HG03565 (cell line): Measurements from ENCODE around the gene TNF.
A peak's percentile ranks its signal among the peaks of the same experiment; 100 is the strongest.
"Not testable (repeated sequence)": the region's sequence is repeated elsewhere in the genome, so short reads cannot be mapped to it uniquely, and the experiment has no call there.

ENCODE experiments used
- ATAC-seq: cut with Tn5 transposase; IDR thresholded peaks from one replicate; pipeline ENCODE4 v1.9.1; 2021; ENCODE audit warnings: mild to moderate bottlenecking, moderate library complexity; ENCODE audit not compliant: unreplicated experiment

The TNF gene

DNA sequence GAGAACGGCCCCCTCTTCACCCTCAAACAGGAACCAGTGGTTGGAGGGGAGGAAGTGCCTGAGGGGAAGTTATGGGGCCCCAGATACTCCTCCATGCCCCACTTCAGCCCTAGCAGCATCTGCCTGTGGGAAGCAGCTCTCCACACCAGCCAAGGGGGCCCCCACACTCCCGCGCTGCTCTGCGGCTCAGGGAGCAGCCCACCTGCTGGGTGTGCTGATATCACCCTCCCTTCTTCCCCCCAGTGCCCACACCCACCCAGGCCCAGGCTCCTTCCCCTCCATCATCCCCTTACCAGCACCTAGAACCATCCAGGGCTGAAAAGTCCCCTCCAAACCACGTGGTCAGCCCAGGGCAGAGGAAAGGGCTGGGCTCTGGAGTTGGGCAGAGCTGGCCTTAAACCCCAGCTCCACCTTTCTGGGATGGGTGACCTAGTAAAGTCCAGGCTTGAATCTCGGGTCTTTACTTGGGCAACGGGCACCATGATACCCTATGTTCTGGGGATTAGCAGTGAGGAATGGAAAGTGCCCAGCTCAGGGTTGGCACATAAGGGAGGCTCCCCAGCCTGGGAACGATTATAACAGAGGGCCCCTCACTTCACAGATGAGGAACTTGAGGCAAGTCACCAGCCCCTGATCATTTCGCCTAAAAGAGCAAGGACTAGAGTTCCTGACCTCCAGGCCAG lies 11.4 kb downstream of the TNF start:
- no peak for ATAC-seq

DNA sequence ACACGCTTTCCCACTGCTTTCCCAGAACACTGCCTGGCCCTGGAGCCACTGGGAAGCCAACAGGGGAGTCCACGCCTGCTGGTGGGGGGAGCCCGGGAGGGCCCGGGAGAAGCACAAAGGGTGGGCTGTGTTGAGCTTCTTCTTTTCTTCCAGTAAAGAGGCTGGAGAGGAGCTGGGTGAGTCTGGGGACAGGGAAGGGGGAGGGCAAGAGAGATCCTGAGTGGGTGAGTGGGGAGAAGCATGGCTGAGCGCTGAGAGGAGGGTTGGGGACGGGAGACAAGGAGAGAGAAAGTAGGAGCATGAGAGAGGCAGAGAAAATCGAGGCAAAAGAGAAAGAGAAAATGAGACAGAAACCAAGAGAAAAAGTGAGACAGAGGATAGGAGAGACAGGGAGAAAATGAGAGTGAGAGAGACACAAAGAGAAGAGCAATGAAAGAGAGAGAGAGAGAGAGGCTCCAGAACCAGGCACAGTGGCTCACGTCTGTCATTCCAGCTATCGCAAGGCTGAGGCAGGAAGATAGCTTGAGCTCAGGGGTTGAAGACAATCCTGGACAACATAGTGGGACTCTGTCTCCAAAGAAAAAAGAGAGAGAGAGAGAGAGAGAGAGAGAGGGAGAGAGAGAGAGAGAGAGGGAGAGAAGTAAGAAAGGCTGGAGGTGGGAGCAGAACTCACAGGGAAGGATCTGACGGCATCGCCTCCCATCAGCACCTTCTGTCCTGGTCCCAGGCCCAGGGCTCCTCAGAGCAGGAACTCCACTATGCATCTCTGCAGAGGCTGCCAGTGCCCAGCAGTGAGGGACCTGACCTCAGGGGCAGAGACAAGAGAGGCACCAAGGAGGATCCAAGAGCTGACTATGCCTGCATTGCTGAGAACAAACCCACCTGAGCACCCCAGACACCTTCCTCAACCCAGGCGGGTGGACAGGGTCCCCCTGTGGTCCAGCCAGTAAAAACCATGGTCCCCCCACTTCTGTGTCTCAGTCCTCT lies 12.7 kb downstream of the TNF start:
- ATAC-seq = no peak

DNA sequence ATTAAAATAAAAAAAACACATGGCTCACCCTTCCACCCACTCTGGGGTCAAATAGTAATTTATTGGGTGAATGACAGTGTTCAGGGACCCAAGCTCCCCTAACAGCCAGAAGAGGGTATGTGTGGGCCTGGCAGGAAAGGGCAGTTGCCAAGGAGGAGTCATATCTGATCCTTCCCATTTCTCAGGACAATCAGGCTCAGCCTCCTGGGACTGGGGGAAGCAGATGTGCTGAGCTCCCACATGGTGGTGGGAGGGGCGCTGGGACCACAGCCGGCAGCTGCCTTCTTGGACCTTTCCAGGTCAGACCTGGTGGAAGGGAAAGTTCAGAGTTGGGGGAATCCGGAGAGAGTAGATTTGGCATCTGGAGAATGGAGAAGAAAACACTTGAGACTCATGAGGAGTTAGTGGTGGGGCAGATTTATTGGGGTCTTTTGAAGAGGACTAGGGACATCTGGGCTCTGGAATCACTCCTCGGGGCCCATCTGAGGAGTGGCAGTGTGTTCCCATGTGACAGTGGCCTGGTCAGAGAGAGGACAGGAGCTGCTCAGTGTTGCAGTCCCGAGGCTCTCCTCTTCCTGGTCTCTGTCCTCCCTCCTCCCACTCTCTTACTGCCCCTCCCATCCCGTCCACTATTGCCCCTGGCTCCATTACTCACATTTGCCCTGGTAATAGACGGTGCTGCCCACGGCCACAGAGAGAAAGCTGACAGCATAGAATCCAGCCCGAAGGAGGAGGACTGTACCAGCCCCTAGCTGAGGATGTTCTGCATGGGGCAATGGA lies 13.7 kb downstream of the TNF start:
- ATAC-seq = no peak

DNA sequence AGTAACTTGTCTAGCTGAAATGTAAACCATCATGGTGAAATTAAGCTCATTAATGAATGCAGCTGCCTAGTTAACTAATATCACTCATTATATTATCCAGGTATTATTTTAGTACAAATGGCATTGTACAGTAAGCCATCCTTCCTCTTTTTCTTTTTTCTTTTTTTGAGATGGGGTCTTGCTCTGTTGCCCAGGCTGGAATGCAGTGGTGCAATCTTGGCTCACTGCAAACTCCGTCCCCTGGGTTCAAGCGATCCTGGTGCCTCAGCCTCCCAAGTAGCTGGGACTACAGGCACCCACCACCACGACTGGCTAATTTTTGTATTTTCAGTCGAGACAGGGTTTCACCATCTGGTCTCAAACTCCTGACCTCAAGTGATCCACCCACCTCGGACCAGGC lies 15.3 kb downstream of the TNF start:
- ATAC-seq = not testable (repeated sequence)

DNA sequence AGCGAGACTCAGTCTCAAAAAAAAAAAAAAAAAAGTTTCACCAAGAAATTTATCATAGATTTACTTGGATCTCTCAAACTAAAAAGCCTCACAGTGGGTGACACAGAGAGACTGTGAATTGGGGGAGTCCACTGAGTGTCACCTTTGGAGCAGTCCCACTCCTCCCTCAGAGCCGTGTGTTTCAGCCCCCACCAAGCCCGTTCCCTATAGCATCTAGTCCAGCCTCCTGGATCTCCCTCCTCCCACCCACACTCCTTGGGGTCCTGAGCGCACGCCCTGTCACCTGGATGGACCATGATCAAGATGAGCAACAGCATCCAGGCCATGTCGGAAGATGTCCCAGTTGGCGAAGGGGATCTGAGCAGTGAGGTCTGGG lies 17.0 kb downstream of the TNF start:
- ATAC-seq = no peak

DNA sequence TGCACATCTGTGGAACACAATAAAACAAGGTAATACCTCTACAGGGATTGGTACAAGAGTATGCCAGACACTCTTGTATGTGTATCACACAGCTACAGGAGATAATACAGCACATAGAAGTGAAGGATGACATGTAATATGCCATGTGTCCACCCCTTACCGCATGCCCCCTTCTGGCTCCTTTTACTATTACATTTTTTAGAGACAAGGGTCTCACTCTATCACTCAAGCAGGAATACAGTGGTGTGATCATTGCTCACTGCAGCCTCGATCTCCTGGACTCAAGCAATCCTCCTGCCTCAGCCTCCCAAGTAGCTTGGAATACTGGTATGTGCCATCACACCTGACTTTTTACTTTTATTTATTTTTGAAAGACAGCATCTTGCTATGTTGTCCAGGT lies 21.6 kb downstream of the TNF start:
- ATAC-seq = no peak

DNA sequence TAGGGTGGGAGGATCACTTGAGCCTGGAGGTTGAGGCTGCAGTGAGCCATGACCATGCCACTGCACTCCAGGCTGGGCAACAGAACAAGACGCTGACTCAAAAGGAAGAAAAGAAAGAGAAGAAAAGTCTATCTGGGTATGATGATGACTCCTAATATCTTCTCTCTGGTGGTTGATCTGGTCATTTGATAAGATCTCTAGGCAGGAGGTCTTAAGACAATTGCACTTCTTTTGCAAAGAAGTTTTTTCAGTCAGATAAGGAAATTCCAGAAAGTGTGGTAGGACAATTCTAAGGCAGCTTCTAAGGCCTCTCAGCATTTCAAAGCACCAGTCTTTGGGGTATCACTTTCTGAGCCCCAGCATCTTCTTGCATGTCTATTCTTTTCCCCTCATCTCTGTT lies 32.0 kb downstream of the TNF start:
- no peak for ATAC-seq

DNA sequence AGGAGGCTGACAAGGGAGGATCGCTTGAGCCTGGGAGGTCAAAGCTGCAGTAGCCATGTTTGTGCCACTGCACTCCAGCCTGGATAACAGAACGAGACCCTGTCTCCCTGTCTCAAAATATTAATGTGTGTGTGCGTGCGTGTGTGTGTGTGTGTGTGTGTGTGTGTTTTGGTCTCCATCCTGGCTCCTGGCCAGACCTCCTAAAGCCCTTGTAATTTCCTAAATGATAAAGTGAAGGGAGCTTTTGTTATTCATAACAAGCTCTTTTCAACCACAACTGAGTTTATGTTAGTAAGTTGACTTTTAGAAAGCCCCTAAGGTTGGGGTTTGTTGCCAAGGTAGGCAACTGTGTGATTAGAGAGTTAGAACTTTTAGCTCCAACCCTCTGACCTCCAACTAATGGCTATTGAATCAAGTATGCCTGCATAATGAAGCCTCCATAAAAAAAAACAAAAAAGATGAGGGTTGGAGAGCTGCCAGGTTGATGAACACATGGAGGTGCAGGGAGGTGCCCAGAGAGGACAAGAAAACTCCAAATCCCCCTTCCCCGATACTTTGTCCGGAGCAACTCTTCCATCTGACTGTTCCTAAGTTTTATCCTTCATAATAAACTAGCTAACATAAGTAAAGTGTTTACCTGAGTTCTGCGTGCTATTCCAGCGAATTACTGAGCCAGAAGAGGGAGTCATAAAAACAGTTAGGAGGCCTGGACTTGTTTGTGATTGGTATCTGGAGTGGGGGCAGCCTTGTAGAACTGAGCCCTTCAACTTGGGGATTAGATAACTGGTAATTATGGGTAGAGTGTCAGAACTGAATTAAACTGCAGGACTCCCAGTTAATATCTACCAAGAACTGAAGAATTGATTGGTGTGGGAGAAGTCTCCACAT lies 34.4 kb downstream of the TNF start:
- ATAC-seq = no peak

DNA sequence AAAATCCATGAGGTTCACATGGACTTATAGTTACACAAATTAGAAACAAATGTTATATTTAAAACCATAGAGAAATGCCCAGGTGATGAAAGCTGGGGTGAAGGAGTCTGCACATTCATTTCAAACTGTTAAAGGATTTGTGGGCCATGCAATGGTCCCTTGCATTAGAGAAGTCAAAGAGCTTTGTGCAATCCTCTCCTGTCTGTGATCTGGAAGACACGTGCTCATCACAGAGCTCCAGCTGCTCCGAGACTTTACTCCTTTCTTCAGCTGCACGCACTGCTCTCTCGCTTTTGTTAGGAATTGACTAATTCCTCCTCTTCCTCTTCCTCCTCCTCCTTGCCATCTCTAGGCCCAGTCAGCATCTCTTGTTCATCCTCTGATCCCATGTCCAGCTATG lies 35.6 kb downstream of the TNF start:
- no peak for ATAC-seq

DNA sequence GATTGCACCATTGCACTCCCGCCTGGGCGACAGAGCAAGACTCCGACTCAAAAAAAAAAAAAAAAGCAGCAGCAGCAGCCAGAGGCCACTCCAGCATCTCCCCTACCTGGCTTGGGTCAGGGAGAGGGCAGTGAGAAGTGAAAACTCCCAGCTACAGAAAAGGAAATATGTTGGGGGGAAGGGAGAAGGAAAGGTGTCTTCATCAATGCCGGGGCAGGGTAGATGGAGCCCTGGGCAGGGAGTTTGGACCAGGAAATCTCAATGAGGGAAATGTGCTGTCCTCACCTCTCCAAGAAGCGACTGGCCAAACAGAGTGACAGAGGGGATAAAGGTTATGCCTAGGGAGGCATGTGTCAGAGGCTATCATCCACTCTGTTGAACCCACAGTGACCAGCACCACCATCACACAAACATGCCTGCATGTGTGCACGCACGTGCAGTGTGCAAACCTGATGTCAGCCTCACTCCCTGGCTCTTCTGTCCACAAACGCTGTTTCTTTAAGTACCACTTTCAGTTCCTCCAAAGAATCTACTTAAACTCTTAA lies 38.8 kb downstream of the TNF start:
- ATAC-seq = no peak

DNA sequence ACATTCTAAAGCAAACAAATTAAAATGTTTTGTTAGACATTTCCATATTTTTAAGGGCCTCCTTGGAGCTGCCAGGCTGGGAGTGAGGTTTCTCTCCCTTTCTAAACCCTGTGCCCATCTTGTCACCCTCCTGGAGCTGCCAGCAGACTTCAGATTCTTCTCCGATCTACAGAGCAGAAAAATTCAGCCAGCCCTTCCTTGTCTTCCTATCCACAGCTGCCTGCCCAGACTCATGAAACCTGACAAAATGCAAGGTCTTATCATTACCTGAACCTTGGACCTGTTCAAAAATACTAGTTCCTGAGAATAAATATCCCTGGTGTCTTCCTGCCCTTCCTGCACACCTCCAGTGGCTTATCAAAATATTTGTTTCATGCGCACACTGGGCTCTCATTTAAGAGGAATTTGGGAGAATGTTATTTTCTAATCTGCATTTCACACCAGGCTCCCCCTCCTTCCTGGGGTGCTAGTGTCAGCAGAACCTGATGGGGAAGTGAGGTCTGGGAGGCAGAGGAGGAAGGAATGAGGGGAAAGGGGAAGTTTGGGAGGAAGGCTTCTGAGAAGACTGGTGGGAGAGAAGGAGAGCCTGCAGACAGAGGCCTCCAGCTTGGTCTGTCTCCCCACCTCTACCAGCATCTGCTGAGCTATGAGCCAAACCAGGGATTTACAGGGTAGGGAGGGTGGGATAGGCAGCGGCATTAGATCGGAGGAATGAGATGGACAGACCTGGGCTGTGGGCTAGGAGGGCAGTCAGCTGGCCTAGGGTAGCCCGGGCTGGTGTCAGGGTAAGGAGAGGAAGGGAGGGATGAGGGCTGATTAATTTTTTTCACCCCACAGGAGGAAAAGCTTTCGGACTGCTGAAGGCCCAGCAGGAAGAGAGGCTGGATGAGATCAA lies 39.6 kb downstream of the TNF start, which contains the start of gene AIF1:
TSS of gene AIF1 (plus strand) at position 551 of the 895 bp plus-strand sequence. CDS start at position 647, 96 bp downstream.
- no peak for ATAC-seq

DNA sequence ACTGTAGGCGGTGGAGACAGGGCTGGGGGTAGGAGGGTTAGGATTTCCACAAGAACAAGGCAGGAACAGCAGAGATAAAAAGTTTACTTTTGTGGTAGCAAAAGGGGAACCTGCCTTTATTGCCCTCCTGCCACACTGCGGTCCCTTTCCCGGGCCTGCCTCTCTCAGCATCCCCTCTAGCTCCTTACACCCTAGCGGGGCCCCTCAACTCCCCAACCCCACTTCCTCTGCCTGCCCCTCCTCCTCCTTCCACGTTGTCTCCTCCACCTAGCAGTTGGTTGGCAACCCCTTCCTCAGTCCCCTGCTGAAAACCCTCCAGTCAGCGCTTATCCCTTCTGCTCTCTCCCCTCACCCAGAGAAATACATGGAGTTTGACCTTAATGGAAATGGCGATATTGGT lies 40.4 kb downstream of the TNF start:
- ATAC-seq = no peak

DNA sequence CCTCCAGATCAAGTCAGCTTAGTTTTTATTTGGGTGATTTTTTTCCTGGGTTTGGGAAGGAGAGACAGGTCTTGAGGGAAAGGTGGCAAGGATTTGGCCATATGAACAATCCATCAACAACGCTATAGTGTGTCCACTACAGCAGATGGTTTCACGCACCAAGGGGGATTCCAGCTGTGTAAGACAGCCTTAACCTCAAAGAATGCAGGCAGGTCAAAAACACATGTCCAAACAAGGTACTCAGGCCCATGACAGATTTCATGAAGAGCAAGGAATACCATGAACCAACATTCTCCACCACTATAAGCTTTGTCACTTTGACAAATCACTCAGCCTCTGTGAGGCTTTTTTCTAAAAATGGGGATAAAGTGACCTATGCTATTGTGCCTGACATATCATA lies 41.6 kb downstream of the TNF start:
- no peak for ATAC-seq

DNA sequence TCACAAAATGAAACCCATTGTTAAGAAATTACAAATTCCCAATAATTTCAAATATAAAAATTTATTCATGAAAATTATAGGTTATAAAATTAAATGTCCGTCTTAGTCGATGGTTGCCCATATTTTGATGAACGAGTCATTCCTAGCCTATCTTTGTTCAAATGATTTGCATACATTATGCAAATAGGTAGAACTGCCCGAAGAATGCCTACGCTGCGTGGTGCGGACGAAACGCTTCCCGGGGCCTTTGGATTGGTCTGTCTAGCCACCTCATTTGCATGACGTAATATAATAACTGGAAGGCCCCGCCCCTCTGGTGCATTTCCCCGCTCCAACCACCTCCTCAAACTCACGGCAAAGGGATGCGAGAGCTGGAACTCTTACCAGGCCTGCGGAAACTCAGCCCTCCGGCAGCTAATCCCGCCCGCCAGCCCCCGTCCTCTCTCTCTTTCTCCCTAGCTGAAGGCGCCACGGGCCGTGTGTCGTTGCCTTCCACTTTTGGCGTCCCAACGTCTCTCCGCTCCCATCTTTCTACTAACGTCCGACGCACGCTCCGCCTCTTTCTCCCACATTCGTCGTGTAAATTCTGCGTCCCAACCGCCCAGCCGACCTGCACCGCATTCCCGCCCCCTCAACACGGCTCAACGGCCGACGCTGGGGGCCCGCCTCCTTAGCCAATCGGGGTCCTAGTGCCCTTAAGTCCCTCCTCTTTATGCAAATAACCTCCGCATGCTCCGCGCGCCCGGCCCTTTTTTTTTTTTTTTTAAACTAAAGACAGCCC lies 44.6 kb downstream of the TNF start:
- ATAC-seq = peak; percentile 76

DNA sequence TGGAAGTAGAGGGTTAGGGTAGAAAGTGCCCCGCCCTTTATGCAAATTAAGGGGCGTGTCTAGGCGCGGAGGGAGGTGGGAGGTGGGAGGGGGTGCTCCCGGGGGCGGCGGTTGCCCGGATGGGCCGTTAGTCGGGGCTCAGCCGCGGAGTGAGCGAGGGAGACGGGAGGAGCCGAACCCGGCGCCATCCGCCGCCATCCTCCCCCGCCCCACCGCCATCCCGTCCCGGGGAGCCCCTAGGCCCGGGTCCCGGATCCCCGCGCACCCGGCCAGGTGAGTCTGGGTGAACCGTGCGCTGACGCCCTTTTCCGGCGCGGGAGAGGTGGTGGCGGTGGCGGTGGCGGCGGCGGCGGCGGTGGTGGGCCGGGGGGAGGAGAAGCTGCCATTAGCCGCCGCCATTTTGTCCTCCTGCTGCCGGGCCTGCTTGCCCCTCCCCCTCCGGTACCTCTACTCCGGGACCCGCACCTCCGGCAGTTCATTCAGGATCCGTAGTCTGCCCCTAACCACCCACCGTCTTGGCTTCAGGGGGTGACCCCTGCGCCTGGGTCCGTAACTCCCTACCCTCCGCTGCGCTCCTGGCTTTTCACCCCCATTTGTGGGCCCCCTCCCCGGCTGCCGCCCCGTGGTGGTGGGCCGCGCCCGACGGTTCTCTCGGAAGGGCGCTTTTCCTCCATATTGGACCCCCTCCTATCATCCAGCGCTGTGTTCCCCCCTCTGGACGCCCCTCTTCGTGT lies 45.4 kb downstream of the TNF start, which contains the start of gene PRRC2A:
TSS of gene PRRC2A (plus strand) at position 130 of the 734 bp plus-strand sequence. CDS start 2,075 bp downstream, outside the sequence.
- peak; percentile 14 for ATAC-seq

DNA sequence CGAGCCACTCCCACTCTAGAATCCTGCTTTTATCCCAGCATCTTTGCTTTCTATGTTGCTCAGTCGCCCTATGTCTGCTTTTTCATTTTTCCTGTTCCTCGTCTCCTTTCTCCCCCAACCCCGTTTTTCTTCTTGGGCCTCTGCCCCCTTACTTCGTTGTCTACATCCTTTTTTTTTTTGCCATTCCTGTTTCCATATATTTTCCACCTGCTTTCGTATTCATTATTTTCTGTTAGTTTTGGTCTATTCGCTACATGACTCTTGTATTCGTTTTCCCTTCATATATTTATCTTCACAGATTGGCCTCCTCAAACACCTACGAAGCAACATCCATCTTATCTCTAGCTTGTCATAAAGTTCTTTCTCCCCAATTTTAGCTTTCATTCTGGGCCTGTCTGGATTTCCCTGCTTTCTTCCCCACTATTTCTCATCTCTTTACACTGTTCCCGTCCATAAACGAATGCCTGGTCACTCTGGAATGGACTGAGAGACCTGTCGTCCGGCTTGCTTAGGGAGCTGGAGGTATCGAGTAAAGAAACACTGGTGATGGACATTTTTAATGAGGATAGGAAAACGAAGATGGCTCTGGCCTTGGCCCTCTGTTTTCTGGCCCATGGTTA lies 46.1 kb downstream of the TNF start:
- no peak for ATAC-seq

DNA sequence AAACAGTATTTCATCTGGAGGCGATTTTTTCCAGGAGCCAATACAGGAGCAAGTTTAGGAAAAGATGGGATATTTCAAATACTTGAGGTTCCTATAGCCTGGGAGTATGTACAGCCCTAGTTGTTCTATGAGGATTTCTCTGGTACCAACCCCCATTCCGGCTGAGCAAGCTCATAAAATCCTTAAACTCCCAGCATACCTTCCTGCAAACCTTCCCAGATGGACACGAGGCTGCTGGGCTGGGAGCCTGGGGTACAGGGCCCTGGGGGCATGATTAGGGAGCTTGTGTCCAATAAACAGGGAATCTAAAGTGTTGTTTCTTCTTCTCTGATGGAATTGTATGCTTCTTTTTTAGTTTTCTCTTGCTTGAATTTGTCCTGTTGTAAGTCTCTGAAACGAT lies 46.6 kb downstream of the TNF start:
- ATAC-seq = no peak
